CD4-positive, alpha-beta T cell (primary cell): Measurements from ENCODE around the gene GTF2A1. TPM values are rescaled to one million over a fixed set of nuclear protein-coding genes. Genes with fewer than 3 reads are reported as not detected.

Source experiments
- ATAC-seq: fragments of 200-7000 bp; cut with Tn5 transposase; one replicate; pipeline ENCODE4 v1.10.0; 2022; ENCODE audit warnings: mild to moderate bottlenecking; ENCODE audit not compliant: poor library complexity
- CTCF ChIA-PET: fragments of 350-600 bp; sonication (Branson Sonifier 250); formaldehyde crosslinking; loops from one replicate; lab custom pipeline; 2021; ENCODE audit warnings: antibody characterized with exemption, inconsistent platforms; lab: Charles Lee
- POLR2A ChIA-PET: fragments of 350-600 bp; sonication (Branson Sonifier 250); formaldehyde crosslinking; loops from one replicate; lab custom pipeline; 2021; ENCODE audit warnings: antibody characterized with exemption, inconsistent platforms; lab: Charles Lee
- DNase-seq, 14 experiments: peaks; one replicate each; pipeline ENCODE4 v3.0.0-alpha.2; 2013 to 2020; ENCODE audit warnings: mixed read lengths in 2 of 14
- H3K27ac ChIP-seq, 2 donors: one replicate each; pipeline versions ENCODE4 v1.5.1 to v1.7.0; 2013; ENCODE audit warnings: low read length in 2 of 2, low read depth in 1 of 2, mild to moderate bottlenecking in 1 of 2
- H3K27me3 ChIP-seq, 2 experiments: 1 replicate in 1 of 2; 2 replicates in 1 of 2; pipeline versions ENCODE4 v1.6.1 to v1.7.0; 2013; ENCODE audit warnings: low read length in 2 of 2, control low read depth in 1 of 2, mild to moderate bottlenecking in 1 of 2, moderate library complexity in 1 of 2; ENCODE audit not compliant: insufficient read depth in 2 of 2, control insufficient read depth in 1 of 2
- H3K36me3 ChIP-seq: one replicate; pipeline ENCODE4 v1.6.1; 2013; ENCODE audit warnings: low read length, control low read depth; ENCODE audit not compliant: insufficient read depth
- H3K4me1 ChIP-seq: one replicate; pipeline ENCODE4 v1.6.1; 2013; ENCODE audit warnings: low read length, control low read depth; ENCODE audit not compliant: insufficient read depth
- H3K4me3 ChIP-seq: one replicate; pipeline ENCODE4 v1.5.1; 2013; ENCODE audit warnings: mild to moderate bottlenecking, low read length, moderate library complexity
- H3K9me3 ChIP-seq, 2 experiments: 1 replicate in 1 of 2; 2 replicates in 1 of 2; pipeline versions ENCODE4 v1.6.1 to v1.7.0; 2013; ENCODE audit warnings: low read length in 2 of 2, mild to moderate bottlenecking in 2 of 2, control low read depth in 1 of 2, moderate library complexity in 1 of 2; ENCODE audit not compliant: control insufficient read depth in 1 of 2, insufficient read depth in 1 of 2
- H3K27ac Mint-ChIP-seq: one replicate; pipeline ENCODE4 v1.8.0; 2020; ENCODE audit warnings: mixed read lengths
- H3K27me3 Mint-ChIP-seq: one replicate; pipeline ENCODE4 v1.8.0; 2021; ENCODE audit warnings: mixed read lengths
- H3K36me3 Mint-ChIP-seq: one replicate; pipeline ENCODE4 v1.8.0; 2021; ENCODE audit warnings: low read depth, mixed read lengths
- H3K4me1 Mint-ChIP-seq: one replicate; pipeline ENCODE4 v1.8.0; 2021; ENCODE audit warnings: low read depth, mixed read lengths
- H3K4me3 Mint-ChIP-seq: one replicate; pipeline ENCODE4 v1.8.0; 2020; ENCODE audit warnings: mild to moderate bottlenecking, mixed read lengths
- H3K9me3 Mint-ChIP-seq: one replicate; pipeline ENCODE4 v1.8.0; 2020; ENCODE audit warnings: mixed read lengths
- CTCF ChIP-seq: fragments of 200-600 bp; IDR thresholded peaks from one replicate; pipeline ENCODE4 v1.8.0; 2022; ENCODE audit warnings: antibody characterized with exemption, mild to moderate bottlenecking
- intact Hi-C, 2 experiments: fragments of 100-400 bp; cut with DNase I in 1 of 2; cut with micrococcal nuclease in 1 of 2; formaldehyde crosslinking; loops; one replicate each; pipeline versions ENCODE4 v1.15.1 to v1.9.0; 2023 to 2025; cut with DNase I, micrococcal nuclease
- total RNA-seq, 174 experiments: library from RNA in 2 of 174; stranded (reverse) in 2 of 174; gene quantifications; one replicate each; pipeline ENCODE4 v1.2.3 and lab custom pipeline; 2021 to 2026

The GTF2A1 gene
- total RNA-seq, 2 experiments from 2014 or later, result 11.5 to 12.8 TPM

GRCh38 chr14:81263777-81264410, 43.1 kb upstream of the GTF2A1 start:
- no peak for TF ChIP-seq CTCF
- no peaks in the 10 kb centered on the region for H3K27me3 ChIP-seq
- intact Hi-C loops, result no loop called here
- Mint-ChIP-seq H3K36me3 (no peaks in the 10 kb centered on the region), H3K27ac (no peak overlapping the region), H3K4me3 (no peak overlapping the region), H3K9me3 (no peaks in the 10 kb centered on the region), H3K4me1 (peaks cover 22% of the 10 kb centered on the region), H3K27me3 (peaks cover 29% of the 10 kb centered on the region)
- H3K27ac ChIP-seq, result no peak overlapping the region
- ChIA-PET CTCF (no interaction called here), POLR2A (interaction anchor here (1.1 kb wide), 1 partner anchor 42 kb away, joined by 6 read pairs; no protein-coding TSS in a partner anchor)
- no peak overlapping the region for H3K4me3 ChIP-seq
- no peak for DNase-seq
- no peaks in the 10 kb centered on the region for H3K36me3 ChIP-seq
- ATAC-seq, result no peak
- H3K4me1 ChIP-seq, result no peaks in the 10 kb centered on the region
- H3K9me3 ChIP-seq, result no peaks in the 10 kb centered on the region

GRCh38 chr14:81261176-81261575, 40.4 kb upstream of the GTF2A1 start:
- POLR2A ChIA-PET, result no interaction called here
- intact Hi-C loops, result no loop called here
- no peak for ATAC-seq
- Mint-ChIP-seq H3K27me3 (peaks cover 22% of the 10 kb centered on the region), H3K4me1 (no peaks in the 10 kb centered on the region), H3K36me3 (no peaks in the 10 kb centered on the region), H3K9me3 (no peaks in the 10 kb centered on the region), H3K27ac (no peak overlapping the region), H3K4me3 (no peak overlapping the region)
- H3K36me3 ChIP-seq, result no peaks in the 10 kb centered on the region
- no peak for DNase-seq
- no peak for TF ChIP-seq CTCF
- no peaks in the 10 kb centered on the region for H3K9me3 ChIP-seq
- no peak overlapping the region for H3K27ac ChIP-seq
- no peak overlapping the region for H3K4me3 ChIP-seq
- CTCF ChIA-PET, result no interaction called here
- H3K4me1 ChIP-seq, result no peaks in the 10 kb centered on the region
- H3K27me3 ChIP-seq, result no peaks in the 10 kb centered on the region

- ChIA-PET POLR2A (no interaction called here), CTCF (no interaction called here)
- Histone ChIP-seq H3K27ac (no peak overlapping the region), H3K4me1 (no peaks in the 10 kb centered on the region), H3K4me3 (no peak overlapping the region), H3K27me3 (no peaks in the 10 kb centered on the region), H3K36me3 (no peaks in the 10 kb centered on the region), H3K9me3 (no peaks in the 10 kb centered on the region)
- intact Hi-C loops, result no loop called here
- peaks cover 22% of the 10 kb centered on the region for H3K27me3 Mint-ChIP-seq
- ATAC-seq, result no peak
- no peak for DNase-seq
- H3K27ac Mint-ChIP-seq, result no peak overlapping the region
- H3K9me3 Mint-ChIP-seq, result no peaks in the 10 kb centered on the region
- H3K36me3 Mint-ChIP-seq, result no peaks in the 10 kb centered on the region
- no peak for TF ChIP-seq CTCF
- H3K4me1 Mint-ChIP-seq, result no peaks in the 10 kb centered on the region
- no peak overlapping the region for H3K4me3 Mint-ChIP-seq
These were observed 40.0 kb upstream of the GTF2A1 start for GRCh38 chr14:81260732-81261131.
